ENCODE data around the gene NUTM2G. TPM values are rescaled to one million over a fixed set of nuclear protein-coding genes. Genes with fewer than 3 reads are reported as not detected.
"Not testable (repeated sequence)": the region's sequence is repeated elsewhere in the genome, so short reads cannot be mapped to it uniquely, and the experiment has no call there.

Gene NUTM2G
- total and polyA plus RNA-seq, 10 of the 15 experiments (the other 5 are each of a cell fraction or from before 2014, with no cell fraction given), result 0.03 to 0.39 (median 0.09) TPM; not detected in 6

- in situ Hi-C loops (cut with MboI); H3K27me3 ChIP-seq (replicated peaks in 1 of 2; ENCODE audit: control insufficient read depth in 2 of 2, insufficient read depth in 2 of 2, low read length in 1 of 2); ATAC-seq; intact Hi-C loops (cut with micrococcal nuclease; ENCODE audit: unreplicated experiment); H3K36me3 ChIP-seq (ENCODE audit: control insufficient read depth in 2 of 2, insufficient read depth in 2 of 2, low read length in 1 of 2); H3K9me3 ChIP-seq (replicated peaks; ENCODE audit: control insufficient read depth, insufficient read depth, low read length); H3K79me2 ChIP-seq (ENCODE audit: control insufficient read depth, insufficient read depth, low read length); CTCF ChIA-PET; H2AFZ ChIP-seq (ENCODE audit: control insufficient read depth, low read depth, low read length); DNase-seq (ENCODE audit: low read depth, low spot score); H3K9ac ChIP-seq (ENCODE audit: control insufficient read depth, insufficient read depth, low read length); RAD21 ChIA-PET (ENCODE audit: unreplicated experiment); FAIRE-seq; H4K20me1 ChIP-seq (ENCODE audit: control insufficient read depth, insufficient read depth); H3K4me3 ChIP-seq; POLR2A ChIA-PET; SMC1A ChIA-PET (ENCODE audit: uncharacterized antibody, unreplicated experiment); H3K4me2 ChIP-seq (ENCODE audit: control insufficient read depth, insufficient read depth); H3K27ac ChIP-seq (ENCODE audit: control insufficient read depth, insufficient read depth); H3K4me1 ChIP-seq (ENCODE audit: control insufficient read depth, insufficient read depth, low read length); BruUV-seq (replicated peaks): not testable (repeated sequence)
- 94% methylated on average over 2 of the region's 3 CpGs for WGBS (ENCODE audit: insufficient coverage, insufficient replicate concordance, low lambda C conversion rate, missing lambda C conversion rate)
Measured at GRCh38 chr9:96937442-96937841, 8.8 kb downstream of the NUTM2G start.

GRCh38 chr9:96938957-96939665, 10.5 kb downstream of the NUTM2G start:
- H3K36me3 ChIP-seq (ENCODE audit: control insufficient read depth in 2 of 2, insufficient read depth in 2 of 2, low read length in 1 of 2); H3K9ac ChIP-seq (ENCODE audit: control insufficient read depth, insufficient read depth, low read length); H3K79me2 ChIP-seq (ENCODE audit: control insufficient read depth, insufficient read depth, low read length); H3K4me3 ChIP-seq; H4K20me1 ChIP-seq (ENCODE audit: control insufficient read depth, insufficient read depth); in situ Hi-C loops (cut with MboI); FAIRE-seq; RAD21 ChIA-PET (ENCODE audit: unreplicated experiment); H3K9me3 ChIP-seq (replicated peaks; ENCODE audit: control insufficient read depth, insufficient read depth, low read length); H3K27me3 ChIP-seq (replicated peaks in 1 of 2; ENCODE audit: control insufficient read depth in 2 of 2, insufficient read depth in 2 of 2, low read length in 1 of 2); H3K4me1 ChIP-seq (ENCODE audit: control insufficient read depth, insufficient read depth, low read length); POLR2A ChIA-PET; DNase-seq (ENCODE audit: low read depth, low spot score); H2AFZ ChIP-seq (ENCODE audit: control insufficient read depth, low read depth, low read length); intact Hi-C loops (cut with micrococcal nuclease; ENCODE audit: unreplicated experiment); H3K4me2 ChIP-seq (ENCODE audit: control insufficient read depth, insufficient read depth); SMC1A ChIA-PET (ENCODE audit: uncharacterized antibody, unreplicated experiment); BruUV-seq (replicated peaks); CTCF ChIA-PET; ATAC-seq; H3K27ac ChIP-seq (ENCODE audit: control insufficient read depth, insufficient read depth): not testable (repeated sequence)
- no CpG with 5 or more reads among the region's 10 CpGs for WGBS (ENCODE audit: insufficient coverage, insufficient replicate concordance, low lambda C conversion rate, missing lambda C conversion rate)

GRCh38 chr9:96940982-96941381, 12.3 kb downstream of the NUTM2G start:
- H3K27ac ChIP-seq (ENCODE audit: control insufficient read depth, insufficient read depth); H3K4me1 ChIP-seq (ENCODE audit: control insufficient read depth, insufficient read depth, low read length); FAIRE-seq; H2AFZ ChIP-seq (ENCODE audit: control insufficient read depth, low read depth, low read length); H3K4me2 ChIP-seq (ENCODE audit: control insufficient read depth, insufficient read depth); H3K9me3 ChIP-seq (replicated peaks; ENCODE audit: control insufficient read depth, insufficient read depth, low read length); H3K4me3 ChIP-seq; H3K79me2 ChIP-seq (ENCODE audit: control insufficient read depth, insufficient read depth, low read length); CTCF ChIA-PET; intact Hi-C loops (cut with micrococcal nuclease; ENCODE audit: unreplicated experiment); H4K20me1 ChIP-seq (ENCODE audit: control insufficient read depth, insufficient read depth); POLR2A ChIA-PET; RAD21 ChIA-PET (ENCODE audit: unreplicated experiment); H3K36me3 ChIP-seq (ENCODE audit: control insufficient read depth in 2 of 2, insufficient read depth in 2 of 2, low read length in 1 of 2); SMC1A ChIA-PET (ENCODE audit: uncharacterized antibody, unreplicated experiment); H3K9ac ChIP-seq (ENCODE audit: control insufficient read depth, insufficient read depth, low read length); DNase-seq (ENCODE audit: low read depth, low spot score); BruUV-seq (replicated peaks); in situ Hi-C loops (cut with MboI); H3K27me3 ChIP-seq (replicated peaks in 1 of 2; ENCODE audit: control insufficient read depth in 2 of 2, insufficient read depth in 2 of 2, low read length in 1 of 2): not testable (repeated sequence)
- peak; percentile 85 for ATAC-seq
- WGBS (ENCODE audit: insufficient coverage, insufficient replicate concordance, low lambda C conversion rate, missing lambda C conversion rate), result 80% methylated on average over 1 of the region's 7 CpGs

GRCh38 chr9:96941628-96942027, 13.0 kb downstream of the NUTM2G start:
- H3K4me1 ChIP-seq (ENCODE audit: control insufficient read depth, insufficient read depth, low read length); BruUV-seq (replicated peaks); H3K9me3 ChIP-seq (replicated peaks; ENCODE audit: control insufficient read depth, insufficient read depth, low read length); H3K36me3 ChIP-seq (ENCODE audit: control insufficient read depth in 2 of 2, insufficient read depth in 2 of 2, low read length in 1 of 2); POLR2A ChIA-PET; intact Hi-C loops (cut with micrococcal nuclease; ENCODE audit: unreplicated experiment); FAIRE-seq; in situ Hi-C loops (cut with MboI); ATAC-seq; H3K27me3 ChIP-seq (replicated peaks in 1 of 2; ENCODE audit: control insufficient read depth in 2 of 2, insufficient read depth in 2 of 2, low read length in 1 of 2); H3K79me2 ChIP-seq (ENCODE audit: control insufficient read depth, insufficient read depth, low read length); H2AFZ ChIP-seq (ENCODE audit: control insufficient read depth, low read depth, low read length); H4K20me1 ChIP-seq (ENCODE audit: control insufficient read depth, insufficient read depth); H3K4me2 ChIP-seq (ENCODE audit: control insufficient read depth, insufficient read depth); DNase-seq (ENCODE audit: low read depth, low spot score); RAD21 ChIA-PET (ENCODE audit: unreplicated experiment); H3K9ac ChIP-seq (ENCODE audit: control insufficient read depth, insufficient read depth, low read length); H3K4me3 ChIP-seq; SMC1A ChIA-PET (ENCODE audit: uncharacterized antibody, unreplicated experiment); H3K27ac ChIP-seq (ENCODE audit: control insufficient read depth, insufficient read depth); CTCF ChIA-PET: not testable (repeated sequence)
- 100% methylated on average over 1 of the region's 8 CpGs for WGBS (ENCODE audit: insufficient coverage, insufficient replicate concordance, low lambda C conversion rate, missing lambda C conversion rate)
